Smooth muscle cell (in vitro differentiated cells): ENCODE results near the gene SIPA1L3. TPM values are rescaled to one million over a fixed set of nuclear protein-coding genes. Genes with fewer than 3 reads are reported as not detected.

ENCODE experiments used
- DNase-seq: peaks from one replicate; lab custom pipeline; 2025; ENCODE audit not compliant: unreplicated experiment; lab: John Stamatoyannopoulos, UW
- H2AFZ ChIP-seq: fragments of 200-600 bp; sonication (generic); 2 replicates; pipeline ENCODE4 v1.6.0; 2016; ENCODE audit warnings: antibody characterized with exemption, low read depth, mild to moderate bottlenecking
- H3F3A ChIP-seq: fragments of 200-600 bp; sonication (generic); 2 replicates; pipeline ENCODE4 v1.6.0; 2017; ENCODE audit warnings: antibody characterized with exemption, low read depth
- H3K27ac ChIP-seq: fragments of 200-600 bp; sonication (generic); 2 replicates; pipeline ENCODE4 v1.5.1; 2016; ENCODE audit warnings: low read depth, mild to moderate bottlenecking
- H3K27me3 ChIP-seq: fragments of 200-600 bp; sonication (generic); 2 replicates; pipeline ENCODE4 v1.6.1; 2016; ENCODE audit warnings: low read depth, mild to moderate bottlenecking
- H3K36me3 ChIP-seq: fragments of 200-600 bp; sonication (generic); 2 replicates; pipeline ENCODE4 v1.5.1; 2016; ENCODE audit warnings: low read depth
- H3K4me1 ChIP-seq: fragments of 200-600 bp; sonication (generic); 2 replicates; pipeline ENCODE4 v1.5.1; 2016; ENCODE audit warnings: low read depth
- H3K4me2 ChIP-seq: fragments of 200-600 bp; sonication (generic); 2 replicates; pipeline ENCODE4 v1.6.0; 2016; ENCODE audit warnings: mild to moderate bottlenecking
- H3K4me3 ChIP-seq: fragments of 200-600 bp; sonication (generic); 2 replicates; pipeline ENCODE4 v1.5.1; 2016; ENCODE audit warnings: mild to moderate bottlenecking
- H3K79me2 ChIP-seq: fragments of 200-600 bp; sonication (generic); 2 replicates; pipeline ENCODE4 v1.6.0; 2016; ENCODE audit warnings: low read depth, mild to moderate bottlenecking
- H3K9ac ChIP-seq: fragments of 200-600 bp; sonication (generic); 2 replicates; pipeline ENCODE4 v1.6.0; 2016; ENCODE audit warnings: low read depth
- H3K9me3 ChIP-seq: fragments of 200-600 bp; sonication (generic); replicated peaks from 2 replicates; pipeline ENCODE4 v1.5.1; 2016; ENCODE audit warnings: low read depth
- H4K20me1 ChIP-seq: fragments of 200-600 bp; sonication (generic); 2 replicates; pipeline ENCODE4 v1.6.0; 2016; ENCODE audit warnings: low read depth
- WGBS: methylation state at CpG from one replicate; pipeline ENCODE4 v1.1.7; 2016; ENCODE audit warnings: low lambda C conversion rate; 5-methylcytosine and 5-hydroxymethylcytosine counted together
- polyA plus RNA-seq: library from polyadenylated mRNA; unstranded; fragments of >200 nt; fragmentation: Nextera tagmentation; extraction: Ambion mirVana; gene quantifications from 2 replicates; pipeline ENCODE4 v1.2.1, GENCODE V29; 2016
- total RNA-seq: library from RNA; depleted of rRNA; stranded (reverse); fragments of >200 nt; gene quantifications from 2 replicates; pipeline ENCODE4 v1.2.3, GENCODE V29; 2014
- TF ChIP-seq, protein P1 (sequence below): fragments of 200-600 bp; sonication (generic); IDR thresholded peaks from 2 replicates; pipeline ENCODE4 v1.5.1; 2017; ENCODE audit warnings: borderline replicate concordance, mild to moderate bottlenecking, antibody characterized with exemption; ENCODE audit not compliant: insufficient read depth, poor library complexity, severe bottlenecking

The SIPA1L3 gene
- total and polyA plus RNA-seq, 2 experiments from 2014 or later, result 6.5 to 7.6 TPM

DNA sequence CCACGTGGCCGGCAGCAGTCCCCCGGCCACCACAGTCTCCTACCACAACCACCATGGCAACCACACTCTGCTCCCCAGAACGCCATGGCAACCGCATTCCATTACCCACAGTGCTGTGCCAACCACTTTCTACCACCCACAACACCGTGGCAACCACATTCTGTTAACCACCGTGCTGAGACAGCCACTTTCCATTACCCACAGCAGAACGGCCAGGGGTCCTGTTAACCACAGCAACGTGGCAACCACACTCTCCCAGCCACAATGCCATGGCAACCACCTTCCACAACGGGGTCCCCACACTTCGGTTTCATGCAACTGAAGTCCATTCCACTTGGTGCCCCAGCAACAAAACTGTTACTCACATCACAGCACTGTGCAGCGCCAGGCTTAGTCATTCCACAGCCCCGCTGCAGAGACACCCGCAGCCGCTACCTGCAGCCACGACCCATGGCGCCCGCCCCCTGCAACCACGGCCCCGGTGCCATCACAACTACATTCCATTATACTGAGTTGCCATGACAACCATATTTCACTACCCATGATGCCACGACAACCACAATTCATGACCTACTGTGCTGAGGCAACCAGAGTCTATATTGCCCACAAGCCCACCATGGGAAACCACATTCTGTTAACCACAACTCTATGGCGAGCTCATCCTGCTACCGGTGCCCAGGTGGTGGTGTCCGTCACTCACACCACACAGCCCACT, 307.1 kb downstream of the SIPA1L3 start:
- Histone ChIP-seq H2AFZ (no peak overlapping the region), H3K36me3 (no peaks in the 10 kb centered on the region), H3K27ac (no peak overlapping the region), H3K4me3 (no peak overlapping the region), H3K9ac (no peak overlapping the region), H3K9me3 (no peaks in the 10 kb centered on the region), H3K79me2 (no peaks in the 10 kb centered on the region), H4K20me1 (no peaks in the 10 kb centered on the region), H3F3A (no peaks in the 10 kb centered on the region), H3K27me3 (peaks cover 27% of the 10 kb centered on the region), H3K4me2 (no peak overlapping the region), H3K4me1 (peaks cover 26% of the 10 kb centered on the region)
- 78% methylated on average over 24 of the region's 24 CpGs for WGBS
- TF ChIP-seq, protein P1, sequence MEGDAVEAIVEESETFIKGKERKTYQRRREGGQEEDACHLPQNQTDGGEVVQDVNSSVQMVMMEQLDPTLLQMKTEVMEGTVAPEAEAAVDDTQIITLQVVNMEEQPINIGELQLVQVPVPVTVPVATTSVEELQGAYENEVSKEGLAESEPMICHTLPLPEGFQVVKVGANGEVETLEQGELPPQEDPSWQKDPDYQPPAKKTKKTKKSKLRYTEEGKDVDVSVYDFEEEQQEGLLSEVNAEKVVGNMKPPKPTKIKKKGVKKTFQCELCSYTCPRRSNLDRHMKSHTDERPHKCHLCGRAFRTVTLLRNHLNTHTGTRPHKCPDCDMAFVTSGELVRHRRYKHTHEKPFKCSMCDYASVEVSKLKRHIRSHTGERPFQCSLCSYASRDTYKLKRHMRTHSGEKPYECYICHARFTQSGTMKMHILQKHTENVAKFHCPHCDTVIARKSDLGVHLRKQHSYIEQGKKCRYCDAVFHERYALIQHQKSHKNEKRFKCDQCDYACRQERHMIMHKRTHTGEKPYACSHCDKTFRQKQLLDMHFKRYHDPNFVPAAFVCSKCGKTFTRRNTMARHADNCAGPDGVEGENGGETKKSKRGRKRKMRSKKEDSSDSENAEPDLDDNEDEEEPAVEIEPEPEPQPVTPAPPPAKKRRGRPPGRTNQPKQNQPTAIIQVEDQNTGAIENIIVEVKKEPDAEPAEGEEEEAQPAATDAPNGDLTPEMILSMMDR, result no peak
- DNase-seq, result no peak

DNA sequence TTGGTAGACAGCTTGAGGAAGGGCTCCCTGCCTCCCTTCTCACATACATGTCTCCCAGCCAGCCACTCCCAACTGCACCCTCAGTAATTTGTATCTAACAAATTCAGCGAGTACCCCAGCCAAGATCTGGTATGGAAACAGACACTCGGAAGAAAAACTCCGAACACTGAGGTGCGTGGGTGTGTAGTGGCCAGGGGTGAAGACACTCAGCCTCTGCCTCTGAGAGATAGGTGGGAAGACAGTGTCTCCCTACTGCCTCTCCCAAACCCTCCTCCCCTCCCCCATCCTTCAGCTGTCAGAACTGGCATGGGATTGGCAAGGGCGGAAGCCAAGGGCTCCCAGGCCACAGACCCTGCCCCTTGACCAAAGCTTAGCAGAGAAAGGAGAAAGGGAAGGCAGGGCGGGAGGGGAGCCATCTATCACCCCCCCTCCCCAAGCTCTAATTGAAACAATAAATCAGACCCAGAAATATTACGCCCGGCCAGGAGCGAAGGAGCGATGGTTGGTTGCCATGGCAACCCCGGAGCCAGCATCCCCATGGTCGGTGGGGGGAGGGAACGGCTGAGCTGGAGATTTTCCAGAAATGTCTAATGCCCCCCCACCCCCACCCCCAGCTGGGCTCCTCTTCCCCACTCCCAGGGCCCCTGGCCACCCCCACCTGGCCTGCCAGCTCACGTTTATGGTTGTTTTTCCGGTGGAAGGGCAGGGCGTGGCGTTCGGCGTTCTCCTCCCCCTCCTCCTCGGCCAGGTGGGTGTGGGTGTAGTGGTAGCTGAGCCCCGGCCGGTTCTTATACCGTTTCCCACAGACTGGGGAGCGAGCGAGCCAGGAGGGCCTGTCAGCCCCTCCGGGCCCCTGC, 310.0 kb downstream of the SIPA1L3 start:
- no peaks in the 10 kb centered on the region for H3K79me2 ChIP-seq
- TF ChIP-seq, protein P1, result no peak
- peaks cover under 1% of the 10 kb centered on the region for H3K4me1 ChIP-seq
- H3F3A ChIP-seq, result no peaks in the 10 kb centered on the region
- H3K27ac ChIP-seq, result no peak overlapping the region
- 90% methylated on average over 24 of the region's 26 CpGs for WGBS
- H2AFZ ChIP-seq, result no peak overlapping the region
- H3K36me3 ChIP-seq, result no peaks in the 10 kb centered on the region
- no peaks in the 10 kb centered on the region for H3K9me3 ChIP-seq
- no peak for DNase-seq
- no peak overlapping the region for H3K4me3 ChIP-seq
- H3K9ac ChIP-seq, result no peak overlapping the region
- no peaks in the 10 kb centered on the region for H4K20me1 ChIP-seq
- no peaks in the 10 kb centered on the region for H3K27me3 ChIP-seq
- H3K4me2 ChIP-seq, result no peak overlapping the region

DNA sequence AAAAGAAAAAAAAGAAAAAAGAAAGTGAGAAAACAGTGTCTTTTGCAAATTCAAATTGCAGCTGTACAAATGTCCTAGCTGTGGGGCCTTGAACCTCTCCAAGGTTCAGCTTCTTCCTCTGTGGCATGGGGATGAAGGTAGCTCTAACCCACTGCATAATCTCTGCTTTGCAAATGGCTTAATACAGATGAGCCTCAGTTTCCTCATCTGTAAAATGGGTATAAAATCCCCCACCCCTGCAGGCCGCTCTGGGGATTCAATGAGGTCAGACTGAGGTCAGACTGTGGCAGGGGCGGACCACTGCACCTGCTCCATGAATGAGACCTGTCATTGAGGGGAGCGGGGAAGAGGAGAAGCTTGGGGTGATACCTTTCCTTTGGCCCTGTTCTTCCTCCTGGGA, 311.2 kb downstream of the SIPA1L3 start:
- Histone ChIP-seq H3K4me1 (no peaks in the 10 kb centered on the region), H2AFZ (no peak overlapping the region), H3K79me2 (no peaks in the 10 kb centered on the region), H3K27me3 (peaks cover 11% of the 10 kb centered on the region), H3K4me2 (no peak overlapping the region), H3K9me3 (no peaks in the 10 kb centered on the region), H3F3A (no peaks in the 10 kb centered on the region), H3K27ac (no peak overlapping the region), H3K4me3 (no peak overlapping the region), H3K9ac (no peak overlapping the region), H3K36me3 (no peaks in the 10 kb centered on the region), H4K20me1 (no peaks in the 10 kb centered on the region)
- TF ChIP-seq, protein P1, result no peak
- WGBS, result 95% methylated on average over 3 of the region's 3 CpGs
- DNase-seq, result no peak
